Astrocyte of the spinal cord (primary cell): Measurements from ENCODE around the gene TM7SF2.
A peak's percentile ranks its signal among the peaks of the same experiment; 100 is the strongest.

Experiments used
- DNase-seq: peaks from one replicate; pipeline ENCODE4 v3.0.0; 2011; ENCODE audit warnings: low read depth, low spot score
- H3K4me3 ChIP-seq: 2 replicates; pipeline ENCODE4 v1.5.1; 2011; ENCODE audit warnings: low read depth, mild to moderate bottlenecking, low read length, moderate library complexity
- in situ Hi-C: cut with HindIII; loops from 2 replicates; pipeline ENCODE4 v1.10.0; 2017; ENCODE audit warnings: low sequenced_read_pairs
- TF ChIP-seq, protein P1 (sequence below): IDR thresholded peaks from 2 replicates; pipeline ENCODE4 v1.5.1; 2012; ENCODE audit warnings: low read depth, mild to moderate bottlenecking, low read length, inconsistent platforms

Gene TM7SF2

GRCh38 chr11:65100674-65101350 is 10.9 kb upstream of the TM7SF2 start:
- TF ChIP-seq, protein P1, sequence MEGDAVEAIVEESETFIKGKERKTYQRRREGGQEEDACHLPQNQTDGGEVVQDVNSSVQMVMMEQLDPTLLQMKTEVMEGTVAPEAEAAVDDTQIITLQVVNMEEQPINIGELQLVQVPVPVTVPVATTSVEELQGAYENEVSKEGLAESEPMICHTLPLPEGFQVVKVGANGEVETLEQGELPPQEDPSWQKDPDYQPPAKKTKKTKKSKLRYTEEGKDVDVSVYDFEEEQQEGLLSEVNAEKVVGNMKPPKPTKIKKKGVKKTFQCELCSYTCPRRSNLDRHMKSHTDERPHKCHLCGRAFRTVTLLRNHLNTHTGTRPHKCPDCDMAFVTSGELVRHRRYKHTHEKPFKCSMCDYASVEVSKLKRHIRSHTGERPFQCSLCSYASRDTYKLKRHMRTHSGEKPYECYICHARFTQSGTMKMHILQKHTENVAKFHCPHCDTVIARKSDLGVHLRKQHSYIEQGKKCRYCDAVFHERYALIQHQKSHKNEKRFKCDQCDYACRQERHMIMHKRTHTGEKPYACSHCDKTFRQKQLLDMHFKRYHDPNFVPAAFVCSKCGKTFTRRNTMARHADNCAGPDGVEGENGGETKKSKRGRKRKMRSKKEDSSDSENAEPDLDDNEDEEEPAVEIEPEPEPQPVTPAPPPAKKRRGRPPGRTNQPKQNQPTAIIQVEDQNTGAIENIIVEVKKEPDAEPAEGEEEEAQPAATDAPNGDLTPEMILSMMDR: no peak
- no peak overlapping the region for H3K4me3 ChIP-seq
- DNase-seq: no peak
- in situ Hi-C loops: no loop called here

- in situ Hi-C loops: no loop called here
- peak; percentile 25 for DNase-seq
- no peak overlapping the region for H3K4me3 ChIP-seq
- TF ChIP-seq, protein P1: no peak
Observed at GRCh38 chr11:65102142-65103095, 9.3 kb upstream of the TM7SF2 start.

- in situ Hi-C loops: no loop called here
- H3K4me3 ChIP-seq: no peak overlapping the region
- no peak for DNase-seq
- TF ChIP-seq, protein P1: no peak
Observed at GRCh38 chr11:65103476-65103875, 8.2 kb upstream of the TM7SF2 start.

DNA sequence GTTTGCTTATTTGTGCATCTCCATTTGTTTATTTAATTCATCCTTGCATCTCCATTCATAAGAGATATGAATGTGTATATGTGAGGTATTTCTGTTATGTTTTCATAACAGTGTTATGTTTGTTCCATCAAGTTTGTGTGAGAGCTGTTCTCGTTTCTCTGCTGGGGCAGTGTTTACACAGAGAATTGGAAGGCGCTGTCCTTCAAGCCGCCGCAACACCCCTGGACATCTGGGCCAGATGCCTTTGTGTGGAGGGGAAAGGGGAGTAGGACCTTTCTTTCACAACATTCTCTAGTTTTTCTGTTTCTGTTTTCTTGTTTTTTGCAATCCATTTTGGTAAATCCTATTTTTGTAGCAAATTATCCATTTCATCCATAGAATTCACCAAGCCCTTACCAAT is 7.0 kb upstream of the TM7SF2 start:
- no peak overlapping the region for H3K4me3 ChIP-seq
- TF ChIP-seq, protein P1: no peak
- no peak for DNase-seq
- in situ Hi-C loops: no loop called here

- no peak overlapping the region for H3K4me3 ChIP-seq
- DNase-seq: no peak
- TF ChIP-seq, protein P1: no peak
- in situ Hi-C loops: no loop called here
Observed at GRCh38 chr11:65107078-65107477, 4.6 kb upstream of the TM7SF2 start.

DNA sequence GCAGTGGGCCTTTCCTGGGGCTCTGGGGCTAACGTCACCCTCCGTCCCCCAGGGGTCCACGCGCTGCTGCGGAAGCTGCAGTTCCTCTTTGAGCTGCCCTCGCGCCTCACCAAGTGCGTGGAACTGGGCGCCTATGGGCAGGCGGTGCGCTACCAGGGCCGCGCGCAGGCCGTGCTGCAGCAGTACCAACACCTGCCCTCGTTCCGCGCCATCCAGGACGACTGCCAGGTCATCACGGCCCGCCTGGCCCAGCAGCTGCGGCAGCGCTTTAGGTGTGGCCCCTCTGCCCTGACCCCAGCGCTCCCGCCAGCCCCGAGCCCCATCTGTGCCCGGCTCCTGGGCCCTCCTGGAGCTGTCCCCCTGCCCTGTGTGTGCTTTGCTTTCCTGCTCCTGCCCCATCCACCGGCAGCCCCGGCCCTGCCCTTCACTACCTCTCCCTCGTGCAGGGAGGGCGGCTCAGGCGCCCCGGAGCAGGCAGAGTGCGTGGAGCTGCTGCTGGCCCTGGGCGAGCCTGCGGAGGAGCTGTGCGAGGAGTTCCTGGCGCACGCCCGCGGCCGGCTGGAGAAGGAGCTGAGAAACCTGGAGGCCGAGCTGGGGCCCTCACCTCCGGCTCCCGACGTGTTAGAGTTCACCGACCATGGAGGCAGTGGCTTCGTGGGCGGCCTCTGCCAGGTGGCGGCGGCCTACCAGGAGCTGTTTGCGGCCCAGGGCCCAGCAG is 3.8 kb upstream of the TM7SF2 start:
- TF ChIP-seq, protein P1: no peak
- in situ Hi-C loops: no loop called here
- H3K4me3 ChIP-seq: no peak overlapping the region
- no peak for DNase-seq
